Measurements from ENCODE around the gene FLNA. TPM values are rescaled to one million over a fixed set of nuclear protein-coding genes. Genes with fewer than 3 reads are reported as not detected.
A peak's percentile ranks its signal among the peaks of the same experiment; 100 is the strongest.

FLNA gene
- total and polyA plus RNA-seq, 2 of the 13 experiments (the other 11 are each of a cell fraction or from before 2014, with no cell fraction given), result 83.4 to 174 TPM

DNA sequence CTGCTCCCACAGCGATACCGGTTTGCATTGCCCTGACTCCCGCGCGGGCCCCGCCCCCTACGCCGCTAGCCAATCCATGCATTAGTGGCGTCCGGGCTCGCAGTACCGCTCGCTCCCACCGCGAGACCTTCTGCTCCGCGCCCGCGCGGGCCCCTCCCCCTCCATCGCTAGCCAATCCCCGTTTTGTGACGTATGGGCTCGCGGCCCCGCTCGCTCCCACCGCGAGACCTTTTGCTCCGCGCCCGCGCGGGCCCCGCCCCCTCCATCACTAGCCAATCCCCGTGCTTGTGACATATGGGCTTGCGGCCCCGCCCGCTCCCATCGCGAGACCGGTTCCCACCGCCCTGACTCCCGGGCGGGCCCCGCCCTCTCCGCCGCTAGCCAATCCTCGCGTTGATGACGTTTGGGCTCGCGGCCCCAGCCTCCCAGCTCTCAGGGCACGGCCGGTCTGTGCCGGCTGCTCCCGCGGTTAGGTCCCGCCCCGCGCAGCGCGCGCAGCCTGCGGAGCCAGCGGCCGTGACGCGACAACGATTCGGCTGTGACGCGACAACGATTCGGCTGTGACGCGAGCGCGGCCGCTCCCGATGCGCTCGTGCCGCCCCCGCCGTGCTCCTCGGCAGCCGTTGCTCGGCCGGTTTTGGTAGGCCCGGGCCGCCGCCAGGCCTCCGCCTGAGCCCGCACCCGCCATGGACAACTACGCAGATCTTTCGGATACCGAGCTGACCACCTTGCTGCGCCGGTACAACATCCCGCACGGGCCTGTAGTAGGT lies 4.5 kb upstream of the FLNA start, which contains the start of gene EMD (continued):
- TF ChIP-seq ERF (CRISPR knock-in tag; IDR thresholded peaks at IDR 0.05), result peak; percentile 10; the same call in 1 of the 2 replicates
- no peak for TF ChIP-seq HOXA5 (CRISPR knock-in tag; IDR thresholded peaks at IDR 0.05)
- TF ChIP-seq JDP2 (CRISPR knock-in tag; IDR thresholded peaks at IDR 0.05; ENCODE audit: borderline replicate concordance), result no peak
- no peak for TF ChIP-seq KLF11 (CRISPR knock-in tag; IDR thresholded peaks at IDR 0.05)
- no peak for TF ChIP-seq CCAR2 (optimal IDR thresholded peaks at IDR 0.05; ENCODE audit: low read depth, low read length)
- no peak for TF ChIP-seq ARID2 (CRISPR knock-in tag; IDR thresholded peaks at IDR 0.05; ENCODE audit: borderline replicate concordance)
- no peak for TF ChIP-seq SUZ12 (IDR thresholded peaks at IDR 0.05; ENCODE audit: low read depth, low read length)
- TF ChIP-seq ZFP41 (CRISPR knock-in tag; IDR thresholded peaks at IDR 0.05; ENCODE audit: borderline replicate concordance), result no peak
- TF ChIP-seq ATF1 (CRISPR knock-in tag; IDR thresholded peaks at IDR 0.05), result peak; percentile 60; the same call in 1 of the 2 replicates
- TF ChIP-seq RARA (CRISPR knock-in tag; IDR thresholded peaks at IDR 0.05), result no peak
- no peak for TF ChIP-seq ZNF703 (CRISPR knock-in tag; IDR thresholded peaks at IDR 0.05; ENCODE audit: borderline replicate concordance)
- TF ChIP-seq THAP11 (CRISPR knock-in tag; IDR thresholded peaks at IDR 0.05), result peak; percentile 59
- TF ChIP-seq ZNF10 (CRISPR knock-in tag; IDR thresholded peaks at IDR 0.05; ENCODE audit: borderline replicate concordance, low read depth), result no peak
- TF ChIP-seq SP4 (CRISPR knock-in tag; IDR thresholded peaks at IDR 0.05), result peak; percentile 88
- TF ChIP-seq MTERF4 (CRISPR knock-in tag; IDR thresholded peaks at IDR 0.05), result no peak
- TF ChIP-seq SAP130 (CRISPR knock-in tag; IDR thresholded peaks at IDR 0.05; ENCODE audit: low read depth), result peak; percentile 79
- 0 out of 2 replicates have a peak, but pooled peaks have one; percentile 16 for TF ChIP-seq MYC (CRISPR knock-in tag; IDR thresholded peaks at IDR 0.05; ENCODE audit: borderline replicate concordance)
- TF ChIP-seq, protein P1, sequence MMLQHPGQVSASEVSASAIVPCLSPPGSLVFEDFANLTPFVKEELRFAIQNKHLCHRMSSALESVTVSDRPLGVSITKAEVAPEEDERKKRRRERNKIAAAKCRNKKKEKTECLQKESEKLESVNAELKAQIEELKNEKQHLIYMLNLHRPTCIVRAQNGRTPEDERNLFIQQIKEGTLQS (CRISPR knock-in tag; IDR thresholded peaks at IDR 0.05), result no peak
- no peak for TF ChIP-seq ZNF512 (CRISPR knock-in tag; IDR thresholded peaks at IDR 0.05)
- no peak for TF ChIP-seq NCOA5 (CRISPR knock-in tag; IDR thresholded peaks at IDR 0.05)
- TF ChIP-seq, protein P2, sequence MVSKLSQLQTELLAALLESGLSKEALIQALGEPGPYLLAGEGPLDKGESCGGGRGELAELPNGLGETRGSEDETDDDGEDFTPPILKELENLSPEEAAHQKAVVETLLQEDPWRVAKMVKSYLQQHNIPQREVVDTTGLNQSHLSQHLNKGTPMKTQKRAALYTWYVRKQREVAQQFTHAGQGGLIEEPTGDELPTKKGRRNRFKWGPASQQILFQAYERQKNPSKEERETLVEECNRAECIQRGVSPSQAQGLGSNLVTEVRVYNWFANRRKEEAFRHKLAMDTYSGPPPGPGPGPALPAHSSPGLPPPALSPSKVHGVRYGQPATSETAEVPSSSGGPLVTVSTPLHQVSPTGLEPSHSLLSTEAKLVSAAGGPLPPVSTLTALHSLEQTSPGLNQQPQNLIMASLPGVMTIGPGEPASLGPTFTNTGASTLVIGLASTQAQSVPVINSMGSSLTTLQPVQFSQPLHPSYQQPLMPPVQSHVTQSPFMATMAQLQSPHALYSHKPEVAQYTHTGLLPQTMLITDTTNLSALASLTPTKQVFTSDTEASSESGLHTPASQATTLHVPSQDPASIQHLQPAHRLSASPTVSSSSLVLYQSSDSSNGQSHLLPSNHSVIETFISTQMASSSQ (IDR thresholded peaks at IDR 0.05; ENCODE audit: low read depth), result no peak
- TF ChIP-seq, protein P2 (CRISPR knock-in tag; IDR thresholded peaks at IDR 0.05; ENCODE audit: borderline replicate concordance), result no peak; the same call in 1 of the 2 replicates
- 0 out of 2 replicates have a peak, but pooled peaks have one; percentile 35 for TF ChIP-seq RFXANK (CRISPR knock-in tag; IDR thresholded peaks at IDR 0.05)
- TF ChIP-seq NR3C1 (CRISPR knock-in tag; IDR thresholded peaks at IDR 0.05), result no peak
- TF ChIP-seq XRCC5 (optimal IDR thresholded peaks at IDR 0.05; ENCODE audit: low read length), result no peak
- TF ChIP-seq ZNF761 (CRISPR knock-in tag; conservative IDR thresholded peaks at IDR 0.05), result no peak

Measured in HepG2 (cell line).